LNCAP (cell line): ENCODE measurements around the gene C4orf50.

Source experiments
- CTCF ChIP-seq: fragments of 450-650 bp; IDR thresholded peaks from 2 replicates; pipeline ENCODE4 v1.5.1; 2017; ENCODE audit warnings: mild to moderate bottlenecking

C4orf50 gene

DNA sequence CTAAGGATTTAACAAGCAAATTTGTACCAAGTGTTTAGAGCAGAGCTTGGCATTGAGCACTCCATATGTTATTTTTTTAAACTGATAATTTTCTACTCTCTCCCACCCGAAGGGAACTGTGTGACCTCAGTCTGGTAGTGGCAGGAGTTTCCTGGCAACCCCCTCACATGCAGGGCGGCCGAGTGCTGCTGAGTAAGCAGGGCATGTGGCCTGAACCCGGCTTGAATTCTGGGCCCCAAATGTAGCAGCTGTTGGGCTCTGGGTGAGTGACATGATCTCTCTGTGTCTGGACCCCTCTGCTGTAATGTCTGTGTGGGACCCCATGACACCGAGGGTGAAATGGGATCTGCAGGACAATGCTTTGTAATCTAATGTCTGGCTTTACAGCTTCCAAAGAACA is 13.6 kb upstream of the C4orf50 start:
- TF ChIP-seq CTCF = no peak

DNA sequence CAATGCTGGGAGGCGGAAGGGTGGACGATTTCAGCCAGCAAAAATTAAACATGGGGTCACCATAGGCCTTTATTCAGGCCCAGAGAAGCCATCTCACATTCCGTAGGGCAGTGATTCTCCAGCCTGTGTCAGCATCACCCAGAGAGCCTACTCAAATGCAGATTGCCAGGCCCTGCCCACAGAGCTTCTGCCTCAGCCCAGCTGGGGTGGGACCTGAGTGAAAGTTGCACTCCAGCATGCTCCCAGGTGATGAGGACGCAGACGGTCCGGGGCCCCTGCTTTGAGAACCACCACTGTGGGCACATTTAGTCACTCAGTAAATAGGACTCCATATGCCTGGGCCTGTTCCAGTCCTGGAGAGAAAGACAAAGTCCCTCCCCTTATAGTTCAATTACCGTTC is 12.4 kb upstream of the C4orf50 start:
- no peak for TF ChIP-seq CTCF

GRCh38 chr4:6029254-6029653 is 11.0 kb upstream of the C4orf50 start:
- TF ChIP-seq CTCF = no peak

- TF ChIP-seq CTCF = no peak
Observed at GRCh38 chr4:6028168-6028567, 9.9 kb upstream of the C4orf50 start.

DNA sequence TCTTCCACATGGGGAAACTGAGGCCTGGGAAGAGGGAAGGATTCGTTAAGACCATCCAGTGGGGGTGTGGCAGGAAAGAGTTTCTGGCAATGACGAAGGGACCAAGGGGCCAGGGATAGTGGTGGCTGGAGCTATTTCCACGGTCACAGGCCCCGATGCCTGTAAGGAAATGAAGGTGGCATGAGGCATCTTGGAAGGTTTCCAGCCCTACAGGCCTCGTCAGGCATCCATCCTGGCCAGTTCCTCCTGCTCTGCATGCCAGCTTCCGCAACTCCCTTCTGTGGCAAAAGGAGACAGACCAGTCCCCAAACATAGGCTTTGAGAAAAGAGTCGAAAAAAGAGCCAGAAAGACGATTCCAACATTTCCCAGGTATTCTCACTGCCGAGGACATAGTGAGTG is 9.2 kb upstream of the C4orf50 start:
- no peak for TF ChIP-seq CTCF

GRCh38 chr4:6024313-6024960 is 6.2 kb upstream of the C4orf50 start:
- no peak for TF ChIP-seq CTCF

- TF ChIP-seq CTCF = no peak
Observed at GRCh38 chr4:6023731-6024130, 5.5 kb upstream of the C4orf50 start.
